D341Med (cell line): ENCODE measurements around the gene RAB29.
"Not testable (repeated sequence)": the region's sequence is repeated elsewhere in the genome, so short reads cannot be mapped to it uniquely, and the experiment has no call there.

ENCODE experiments used
- DNase-seq: peaks from one replicate; pipeline ENCODE4 v3.0.0; 2012; ENCODE audit warnings: low spot score

RAB29 gene

GRCh38 chr1:205775015-205775716, at the start of gene RAB29:
RAB29 (minus strand) TSS chr1:205775482; CDS start chr1:205774956, 526 bp downstream.
- DNase-seq: peak; percentile 92

- no peak for DNase-seq
Measured at GRCh38 chr1:205824180-205824579, 48.9 kb upstream of the RAB29 start.

GRCh38 chr1:205823260-205823659, 48.0 kb upstream of the RAB29 start:
- DNase-seq: not testable (repeated sequence)

- no peak for DNase-seq
Measured at GRCh38 chr1:205822397-205822796, 47.1 kb upstream of the RAB29 start.

- DNase-seq: no peak
Measured at GRCh38 chr1:205817988-205818387, 42.7 kb upstream of the RAB29 start.

- no peak for DNase-seq
Measured at GRCh38 chr1:205817364-205817763, 42.1 kb upstream of the RAB29 start.

GRCh38 chr1:205813755-205814058, 38.4 kb upstream of the RAB29 start:
- DNase-seq: no peak

GRCh38 chr1:205812878-205813754, 37.8 kb upstream of the RAB29 start, which contains the start of gene SLC41A1:
SLC41A1 (minus strand) TSS chr1:205813198; CDS start chr1:205810441, 2,757 bp downstream.
- peak; percentile 100 for DNase-seq

GRCh38 chr1:205812271-205812877, 37.1 kb upstream of the RAB29 start:
- DNase-seq: peak; percentile 79

GRCh38 chr1:205811660-205812059, 36.4 kb upstream of the RAB29 start:
- DNase-seq: no peak

- no peak for DNase-seq
Measured at GRCh38 chr1:205810448-205811157, 35.3 kb upstream of the RAB29 start.

- no peak for DNase-seq
Measured at GRCh38 chr1:205809942-205810345, 34.7 kb upstream of the RAB29 start.

- no peak for DNase-seq
Measured at GRCh38 chr1:205809469-205809868, 34.2 kb upstream of the RAB29 start.

- no peak for DNase-seq
Measured at GRCh38 chr1:205805082-205805711, 29.9 kb upstream of the RAB29 start.

GRCh38 chr1:205804605-205805004, 29.3 kb upstream of the RAB29 start:
- no peak for DNase-seq

- DNase-seq: no peak
Measured at GRCh38 chr1:205803986-205804385, 28.7 kb upstream of the RAB29 start.

GRCh38 chr1:205802060-205802459, 26.8 kb upstream of the RAB29 start:
- no peak for DNase-seq

- no peak for DNase-seq
Measured at GRCh38 chr1:205800981-205801703, 25.9 kb upstream of the RAB29 start.

GRCh38 chr1:205800427-205800826, 25.1 kb upstream of the RAB29 start:
- no peak for DNase-seq

GRCh38 chr1:205798577-205798976, 23.3 kb upstream of the RAB29 start:
- DNase-seq: no peak

- no peak for DNase-seq
Measured at GRCh38 chr1:205797168-205797567, 21.9 kb upstream of the RAB29 start.
